ENCODE data around the gene NPY5R.

- no peak for TF ChIP-seq CTCF (IDR thresholded peaks at IDR 0.05)
- TF ChIP-seq POLR2AphosphoS5 (IDR thresholded peaks at IDR 0.05), result no peak
Observed at GRCh38 chr4:163343604-163344146, at the start of gene NPY5R.

Measured in prostate gland (tissue), 2 donors.